GM18505 (cell line): ENCODE measurements around the gene KCNK3.

Experiments
- ATAC-seq: cut with Tn5 transposase; IDR thresholded peaks from one replicate; pipeline ENCODE4 v1.9.1; 2021; ENCODE audit not compliant: unreplicated experiment
- POLR2A ChIP-seq: IDR thresholded peaks from 4 replicates; pipeline ENCODE4 v1.6.1; 2011; ENCODE audit warnings: borderline replicate concordance; ENCODE audit not compliant: insufficient read depth, insufficient read length; ENCODE audit errors: extremely low read depth

Gene KCNK3

DNA sequence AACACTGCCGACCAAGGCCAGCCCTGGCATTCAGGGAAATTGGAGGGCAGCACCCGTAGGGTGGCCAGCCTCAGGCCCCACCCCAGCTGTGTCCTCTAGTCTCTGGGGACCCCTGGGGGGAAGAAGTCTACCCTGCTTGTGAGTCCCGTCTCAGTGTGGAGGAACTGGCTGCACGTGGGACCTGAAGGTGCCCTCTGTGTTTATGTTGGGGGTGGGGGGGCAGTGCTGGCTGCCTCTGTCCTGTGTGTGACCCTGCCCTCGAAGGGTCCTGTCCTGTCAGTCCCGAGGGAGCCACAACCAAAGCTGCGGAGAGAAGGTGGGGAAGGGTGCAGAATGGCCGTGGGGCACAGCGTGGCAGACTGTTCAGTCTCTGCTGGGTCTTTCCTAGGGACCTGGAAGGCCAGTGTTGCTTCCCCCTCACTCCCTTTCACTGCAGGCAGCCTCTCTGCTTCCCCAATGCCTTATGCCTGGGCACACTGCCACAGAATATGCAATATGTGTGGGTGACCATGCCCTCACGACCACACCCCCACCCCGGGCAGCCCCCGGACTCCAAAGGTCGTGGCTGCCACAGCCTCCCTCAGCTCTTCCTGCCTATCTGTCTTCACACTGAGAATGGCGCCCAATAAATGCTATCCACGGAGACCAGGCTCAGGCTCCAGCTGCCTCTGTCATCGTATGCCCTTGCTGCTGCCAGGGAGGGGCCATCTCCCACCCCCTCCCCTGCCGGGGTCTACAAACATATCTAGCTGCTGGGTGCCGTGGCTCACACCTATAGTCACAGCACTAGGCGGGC is 38.2 kb downstream of the KCNK3 start:
- no peak for TF ChIP-seq POLR2A
- no peak for ATAC-seq

DNA sequence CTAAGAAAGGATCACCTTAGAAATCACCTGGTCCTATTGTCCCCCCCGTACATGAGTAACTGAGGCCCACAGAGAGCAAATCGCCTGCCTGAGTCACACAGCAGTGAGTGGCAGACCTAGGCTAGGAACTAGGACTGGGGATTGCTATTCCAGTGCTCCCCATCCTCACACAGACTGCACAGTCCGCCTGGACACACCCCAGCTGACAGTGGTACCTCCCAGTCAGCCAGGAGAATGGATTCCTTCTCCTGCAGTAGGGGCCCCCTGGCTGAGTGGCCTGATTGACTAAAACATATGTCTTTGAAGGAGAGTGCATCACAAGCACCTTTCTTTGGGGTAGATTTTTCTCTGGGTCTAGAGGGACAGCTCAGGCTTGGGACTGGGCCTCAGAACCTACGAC is 39.2 kb downstream of the KCNK3 start:
- TF ChIP-seq POLR2A = no peak
- no peak for ATAC-seq

GRCh38 chr2:26732446-26732845 is 39.9 kb downstream of the KCNK3 start:
- ATAC-seq = no peak
- TF ChIP-seq POLR2A = no peak

DNA sequence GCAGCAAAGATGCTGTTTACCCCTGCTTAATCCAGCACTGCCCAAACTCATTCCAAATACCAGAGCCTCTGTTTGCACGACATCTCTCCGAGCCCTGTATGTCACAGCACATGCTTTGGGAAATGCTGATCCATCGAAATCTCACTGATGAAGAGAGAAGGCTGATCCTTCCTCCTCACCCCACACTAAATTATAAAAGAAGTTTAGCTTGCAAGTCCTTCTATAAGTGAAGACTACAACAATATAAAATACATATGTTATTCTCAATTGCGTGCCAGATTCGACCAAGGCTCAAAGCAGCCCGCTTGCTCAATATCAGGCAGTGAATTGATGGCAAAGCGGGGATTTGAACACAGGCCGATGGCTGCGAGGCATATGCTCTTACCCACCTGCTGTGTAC is 40.9 kb downstream of the KCNK3 start:
- ATAC-seq = no peak
- TF ChIP-seq POLR2A = no peak

DNA sequence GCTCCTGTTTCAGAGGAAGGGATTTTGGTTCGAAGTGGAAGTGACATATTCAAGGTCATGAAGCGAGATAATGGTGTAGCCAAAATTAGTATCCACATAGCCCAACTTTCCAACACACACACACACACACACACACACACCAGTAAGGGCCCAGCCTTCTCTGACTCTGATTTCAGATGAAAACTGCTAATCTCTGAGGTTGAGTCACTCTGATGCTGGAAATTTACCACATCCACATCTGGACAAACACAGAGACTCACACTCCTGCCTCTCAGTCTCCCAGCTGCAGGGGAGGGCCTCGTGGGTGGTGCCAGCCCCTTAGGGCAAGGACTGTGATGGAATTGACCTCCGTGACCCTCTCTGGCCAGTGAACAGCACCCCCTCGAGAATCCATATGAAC is 42.6 kb downstream of the KCNK3 start:
- ATAC-seq = no peak
- TF ChIP-seq POLR2A = no peak

GRCh38 chr2:26735883-26736588 is 43.5 kb downstream of the KCNK3 start:
- no peak for ATAC-seq
- no peak for TF ChIP-seq POLR2A

DNA sequence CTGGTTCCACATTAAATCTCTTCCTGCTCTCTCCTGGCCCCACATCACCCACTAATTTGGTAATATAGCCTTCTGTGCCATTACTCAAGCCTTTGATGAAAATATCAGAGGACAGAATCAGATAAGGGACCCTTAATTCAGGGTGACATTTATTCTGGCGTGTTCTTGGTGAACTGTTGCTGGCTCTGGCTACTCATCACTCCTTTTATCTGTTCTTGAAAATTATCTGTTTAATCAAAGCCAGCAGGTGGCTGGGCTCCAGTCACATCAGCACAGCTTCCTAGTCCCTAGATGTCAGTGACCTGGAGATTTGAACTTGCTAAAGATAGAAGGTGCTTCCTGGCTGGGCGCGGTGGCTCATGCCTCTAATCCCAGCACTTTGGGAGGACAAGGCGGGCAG is 44.7 kb downstream of the KCNK3 start:
- TF ChIP-seq POLR2A = no peak
- ATAC-seq = no peak

- ATAC-seq = no peak
- TF ChIP-seq POLR2A = no peak
Observed at GRCh38 chr2:26738481-26738880, 46.0 kb downstream of the KCNK3 start.

DNA sequence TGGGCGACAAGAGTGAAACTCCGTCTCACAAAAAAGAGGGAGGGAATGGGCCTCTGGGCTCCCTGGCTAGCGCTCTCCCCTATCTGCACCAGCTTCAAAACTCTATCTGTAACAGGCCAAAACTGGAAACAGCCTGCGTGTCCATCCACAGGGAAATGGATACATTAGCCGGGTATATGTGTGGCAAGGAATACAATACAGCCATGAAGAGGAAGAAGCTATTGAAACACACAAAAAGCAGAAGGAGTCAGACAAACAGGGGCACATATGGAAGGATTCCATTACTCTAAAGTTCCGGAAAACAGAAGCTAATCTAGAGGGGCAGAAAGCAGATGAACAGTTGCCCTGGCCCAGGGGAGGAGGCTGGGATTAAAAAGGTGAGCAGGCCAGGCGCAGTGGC is 47.0 kb downstream of the KCNK3 start:
- ATAC-seq = no peak
- TF ChIP-seq POLR2A = no peak

DNA sequence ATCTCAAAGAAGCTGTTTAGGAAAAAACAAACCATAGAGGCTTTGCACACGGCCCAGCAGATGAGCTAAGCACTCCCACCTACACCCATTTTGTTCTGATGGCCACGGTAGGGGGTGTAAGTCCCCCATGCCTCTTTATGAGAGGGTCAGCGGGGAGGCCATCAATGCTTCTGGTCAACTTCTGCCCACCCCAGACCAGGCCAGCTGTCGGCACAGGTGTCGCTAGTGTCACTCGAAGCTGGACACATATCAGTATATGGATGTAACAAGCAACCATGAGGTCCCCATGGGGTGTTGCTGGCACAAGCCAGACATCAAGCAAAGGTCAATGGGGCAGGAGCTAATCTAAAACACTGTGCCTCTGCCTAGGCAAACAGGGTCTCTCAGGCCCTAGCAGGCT is 47.8 kb downstream of the KCNK3 start:
- ATAC-seq = no peak
- no peak for TF ChIP-seq POLR2A

GRCh38 chr2:26740890-26741302 is 48.4 kb downstream of the KCNK3 start:
- TF ChIP-seq POLR2A = no peak
- ATAC-seq = no peak

- no peak for ATAC-seq
- TF ChIP-seq POLR2A = no peak
Observed at GRCh38 chr2:26742048-26742770, 49.7 kb downstream of the KCNK3 start.

DNA sequence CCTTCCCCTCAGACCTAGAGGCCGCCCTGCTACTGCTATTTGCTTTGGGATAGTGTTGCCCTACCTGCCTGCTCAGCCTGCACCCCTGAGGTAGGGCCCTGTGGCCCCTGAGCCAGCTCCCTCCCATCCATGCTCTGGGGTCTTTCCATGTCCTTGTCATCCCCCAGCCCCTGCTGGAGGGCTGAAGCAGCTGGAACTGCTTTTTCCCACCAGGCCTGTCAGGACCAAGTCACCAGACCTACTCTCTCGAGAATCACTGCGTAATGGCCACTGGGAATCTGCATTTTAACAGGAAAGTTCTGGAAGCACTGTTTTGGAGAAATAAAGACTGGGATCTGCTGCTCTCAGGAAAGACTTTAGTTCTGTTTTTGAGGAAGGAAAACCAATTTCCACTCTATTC is 51.3 kb downstream of the KCNK3 start:
- no peak for ATAC-seq
- no peak for TF ChIP-seq POLR2A

GRCh38 chr2:26744953-26745352 is 52.4 kb downstream of the KCNK3 start:
- ATAC-seq = no peak
- TF ChIP-seq POLR2A = no peak

DNA sequence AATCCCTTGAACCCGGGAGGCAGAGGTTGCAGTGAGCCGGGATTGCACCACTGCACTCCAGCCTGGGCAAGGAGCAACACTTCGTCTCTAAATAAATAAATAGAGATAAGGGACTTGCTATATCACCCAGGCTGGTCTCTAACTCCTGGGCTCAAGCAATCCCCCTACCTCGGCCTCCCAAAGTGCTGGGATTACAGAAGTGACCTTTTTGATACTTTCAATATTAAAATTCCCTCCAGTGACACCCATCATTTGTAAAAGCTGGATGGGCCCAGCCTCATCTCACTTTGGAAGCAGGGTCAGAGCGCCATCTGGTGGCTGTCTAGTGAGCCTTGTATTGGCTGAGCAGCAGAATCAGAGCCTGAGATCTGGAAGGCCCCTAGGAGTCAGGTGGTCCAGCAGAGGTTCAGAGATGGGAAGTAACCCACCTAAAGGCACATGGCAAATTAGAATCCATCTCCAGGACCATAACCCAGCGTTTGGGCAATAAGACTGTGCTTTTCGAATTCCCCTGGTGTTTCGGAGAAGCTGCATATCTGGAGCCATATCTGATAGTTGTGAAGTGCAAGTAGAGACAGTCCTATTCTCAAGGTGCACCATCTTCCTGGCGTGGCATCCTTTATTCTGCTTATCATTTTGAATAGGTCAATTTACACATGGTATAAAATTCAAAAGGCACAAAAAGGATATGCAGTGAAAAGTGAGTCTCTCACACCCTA is 53.2 kb downstream of the KCNK3 start:
- no peak for TF ChIP-seq POLR2A

More for the DNA sequence above, 53.2 kb downstream of the KCNK3 start:
- ATAC-seq = no peak
